H9 (cell line): ENCODE data around the gene CADM3. TPM values are rescaled to one million over a fixed set of nuclear protein-coding genes. Genes with fewer than 3 reads are reported as not detected.

ENCODE experiments used
- DNase-seq: peaks from one replicate; pipeline ENCODE4 v3.0.0-alpha.2; 2017
- H2AFZ ChIP-seq: one replicate; pipeline ENCODE4 v1.6.1; 2013; ENCODE audit warnings: mild to moderate bottlenecking, low read length, control low read depth, moderate library complexity
- H2AK5ac ChIP-seq: 2 replicates; pipeline ENCODE4 v1.6.1; 2013; ENCODE audit warnings: low read length, control low read depth, mixed read lengths; ENCODE audit not compliant: insufficient read length
- H2BK120ac ChIP-seq: one replicate; pipeline ENCODE4 v1.6.1; 2013; ENCODE audit warnings: low read depth, mild to moderate bottlenecking, low read length, control low read depth, inconsistent platforms; ENCODE audit not compliant: poor library complexity, severe bottlenecking
- H2BK12ac ChIP-seq: 2 replicates; pipeline ENCODE4 v1.6.1; 2013; ENCODE audit warnings: low read length, control low read depth, mixed read lengths, low read depth; ENCODE audit not compliant: insufficient read length
- H2BK15ac ChIP-seq: 2 replicates; pipeline ENCODE4 v1.6.1; 2013; ENCODE audit warnings: low read depth, low read length, control low read depth
- H2BK20ac ChIP-seq: one replicate; pipeline ENCODE4 v1.6.1; 2013; ENCODE audit warnings: low read depth, mild to moderate bottlenecking, low read length, control low read depth, inconsistent platforms; ENCODE audit not compliant: poor library complexity, severe bottlenecking
- H2BK5ac ChIP-seq: 2 replicates; pipeline ENCODE4 v1.6.1; 2013; ENCODE audit warnings: low read length, control low read depth, mixed read lengths; ENCODE audit not compliant: insufficient read length
- H3K14ac ChIP-seq: 2 replicates; pipeline ENCODE4 v1.6.1; 2013; ENCODE audit warnings: low read length, control low read depth; ENCODE audit not compliant: insufficient read depth
- H3K18ac ChIP-seq: 2 replicates; pipeline ENCODE4 v1.6.1; 2013; ENCODE audit warnings: low read depth, mild to moderate bottlenecking, mixed read lengths, low read length, control low read depth; ENCODE audit not compliant: insufficient read length
- H3K23ac ChIP-seq: 2 replicates; pipeline ENCODE4 v1.6.1; 2013; ENCODE audit warnings: low read length, control low read depth, mixed read lengths, low read depth; ENCODE audit not compliant: insufficient read length
- H3K23me2 ChIP-seq: 2 replicates; pipeline ENCODE4 v1.6.1; 2013; ENCODE audit warnings: low read depth, mild to moderate bottlenecking, mixed read lengths, low read length, control low read depth; ENCODE audit not compliant: insufficient read length, poor library complexity, severe bottlenecking
- H3K27ac ChIP-seq: 2 replicates; pipeline ENCODE4 v1.5.1; 2013; ENCODE audit warnings: low read length, control low read depth, mixed read lengths, low read depth; ENCODE audit not compliant: insufficient read length
- H3K27me3 ChIP-seq: 2 replicates; pipeline ENCODE4 v1.6.1; 2013; ENCODE audit warnings: low read length, control low read depth, inconsistent platforms; ENCODE audit not compliant: insufficient read depth
- H3K4ac ChIP-seq: 2 replicates; pipeline ENCODE4 v1.6.1; 2013; ENCODE audit warnings: low read depth, mild to moderate bottlenecking, control low read depth, inconsistent platforms, low read length, moderate library complexity
- H3K4me1 ChIP-seq: 2 replicates; pipeline ENCODE4 v1.6.1; 2013; ENCODE audit warnings: low read length, control low read depth, inconsistent platforms; ENCODE audit not compliant: insufficient read depth
- H3K4me2 ChIP-seq: 2 replicates; pipeline ENCODE4 v1.6.1; 2013; ENCODE audit warnings: low read length, control low read depth, mixed read lengths; ENCODE audit not compliant: insufficient read length, insufficient read depth
- H3K56ac ChIP-seq: 2 replicates; pipeline ENCODE4 v1.6.1; 2013; ENCODE audit warnings: low read depth, mild to moderate bottlenecking, mixed read lengths, low read length, control low read depth; ENCODE audit not compliant: insufficient read length
- H3K79me1 ChIP-seq: 2 replicates; pipeline ENCODE4 v1.6.1; 2013; ENCODE audit warnings: low read depth, mild to moderate bottlenecking, moderate library complexity, low read length, control low read depth, inconsistent platforms; ENCODE audit not compliant: insufficient read depth, poor library complexity, severe bottlenecking
- H3K79me2 ChIP-seq: 2 replicates; pipeline ENCODE4 v1.6.1; 2013; ENCODE audit warnings: low read length, control low read depth, inconsistent platforms; ENCODE audit not compliant: insufficient read depth
- H3K9ac ChIP-seq: 2 replicates; pipeline ENCODE4 v1.6.1; 2013; ENCODE audit warnings: low read length, control low read depth, mixed read lengths; ENCODE audit not compliant: insufficient read length; ENCODE audit errors: extremely low read depth
- H3K9me3 ChIP-seq: one replicate; pipeline ENCODE4 v1.6.1; 2013; ENCODE audit warnings: low read depth, low read length, inconsistent platforms; ENCODE audit not compliant: control insufficient read depth
- H3T11ph ChIP-seq: one replicate; pipeline ENCODE4 v1.6.1; 2013; ENCODE audit warnings: mild to moderate bottlenecking, low read length, control low read depth, inconsistent platforms
- H4K20me1 ChIP-seq: one replicate; pipeline ENCODE4 v1.6.1; 2013; ENCODE audit not compliant: control insufficient read depth, insufficient read length, insufficient read depth
- H4K5ac ChIP-seq: 2 replicates; pipeline ENCODE4 v1.6.1; 2013; ENCODE audit warnings: low read depth, mild to moderate bottlenecking, mixed read lengths, low read length, control low read depth; ENCODE audit not compliant: insufficient read length
- H4K8ac ChIP-seq: replicated peaks from 2 replicates; pipeline ENCODE4 v1.6.1; 2013; ENCODE audit warnings: low read length, control low read depth, mixed read lengths, low read depth; ENCODE audit not compliant: insufficient read length
- H4K91ac ChIP-seq: 2 replicates; pipeline ENCODE4 v1.6.1; 2013; ENCODE audit warnings: low read depth, mild to moderate bottlenecking, moderate library complexity, mixed read lengths, low read length, control low read depth; ENCODE audit not compliant: insufficient read length
- H3K27ac Mint-ChIP-seq, 3 experiments: 2 replicates in 2 of 3; 3 replicates in 1 of 3; pipeline ENCODE4 v1.8.0; 2020 to 2021; ENCODE audit warnings: mixed read lengths in 3 of 3, mild to moderate bottlenecking in 1 of 3, moderate library complexity in 1 of 3
- H3K27me3 Mint-ChIP-seq: 2 replicates; pipeline ENCODE4 v1.8.0; 2021; ENCODE audit warnings: low read depth, mild to moderate bottlenecking, moderate library complexity, mixed read lengths
- H3K36me3 Mint-ChIP-seq, 3 experiments: 2 replicates in 2 of 3; 3 replicates in 1 of 3; pipeline ENCODE4 v1.8.0; 2020 to 2021; ENCODE audit warnings: low read depth in 3 of 3, mixed read lengths in 3 of 3; ENCODE audit not compliant: insufficient read depth in 1 of 3
- H3K4me1 Mint-ChIP-seq, 2 experiments: 2 replicates each; pipeline ENCODE4 v1.8.0; 2020; ENCODE audit warnings: mixed read lengths in 2 of 2
- H3K4me3 Mint-ChIP-seq, 2 experiments: 2 replicates in 1 of 2; 3 replicates in 1 of 2; pipeline ENCODE4 v1.8.0; 2020 to 2021; ENCODE audit warnings: mild to moderate bottlenecking in 2 of 2, mixed read lengths in 2 of 2, moderate library complexity in 1 of 2
- H3K9me3 Mint-ChIP-seq, 2 experiments: 2 replicates in 1 of 2; 3 replicates in 1 of 2; pipeline ENCODE4 v1.8.0; 2020; ENCODE audit warnings: mild to moderate bottlenecking in 2 of 2, mixed read lengths in 2 of 2, moderate library complexity in 1 of 2
- WGBS: extraction: QIAGEN DNeasy Blood & Tissue Kit; methylation state at CpG from one replicate; pipeline ENCODE4 v1.1.7; 2013; ENCODE audit warnings: missing lambda C conversion rate, low lambda C conversion rate, mixed read lengths; ENCODE audit not compliant: insufficient read length; ENCODE audit errors: extremely low coverage; 5-methylcytosine and 5-hydroxymethylcytosine counted together
- total RNA-seq: library from RNA; stranded (reverse); gene quantifications from 2 replicates; pipeline ENCODE4 v1.2.1, GENCODE V29; 2021
- TF ChIP-seq, protein P1 (sequence below): fragments of 200-600 bp; sonication (generic); conservative IDR thresholded peaks from 3 replicates; pipeline ENCODE4 v1.8.0; 2021; ENCODE audit warnings: antibody characterized with exemption, mild to moderate bottlenecking

The CADM3 gene
- total RNA-seq, 1 experiment from 2014 or later: 5.6 TPM

DNA sequence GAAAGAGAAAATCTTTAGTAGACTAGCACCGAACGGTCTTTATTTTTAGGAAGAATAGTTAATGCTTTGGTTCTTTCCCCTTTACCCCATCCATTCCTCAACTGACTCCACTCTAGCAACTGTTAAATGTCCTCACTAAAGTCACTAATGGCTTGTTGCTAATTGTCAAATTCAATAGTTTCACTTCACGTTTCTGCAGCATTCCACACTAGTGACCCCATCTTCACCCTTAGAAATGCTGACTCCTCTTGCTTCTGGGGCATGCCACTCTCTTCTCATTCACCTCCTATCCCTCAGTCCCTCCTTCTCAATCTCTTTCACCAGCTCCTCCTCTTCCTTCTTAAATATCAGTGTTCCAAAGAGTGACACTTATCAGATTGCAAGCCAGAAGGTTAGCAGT is 19.4 kb upstream of the CADM3 start:
- Histone ChIP-seq H3K4me1 (no peaks in the 10 kb centered on the region), H3K9ac (no peak overlapping the region), H3K23me2 (no peaks in the 10 kb centered on the region), H2AK5ac (no peak overlapping the region), H3K79me2 (no peaks in the 10 kb centered on the region), H2AFZ (no peak overlapping the region), H2BK120ac (no peak overlapping the region), H3K79me1 (no peaks in the 10 kb centered on the region), H3K14ac (no peak overlapping the region), H4K91ac (no peak overlapping the region), H4K8ac (no peak overlapping the region), H3K23ac (no peak overlapping the region), H2BK20ac (no peak overlapping the region), H3T11ph (no peak overlapping the region), H3K4me2 (no peak overlapping the region), H3K4ac (no peak overlapping the region), H3K27ac (no peak overlapping the region), H2BK12ac (no peak overlapping the region), H2BK5ac (no peak overlapping the region), H3K56ac (no peak overlapping the region), H3K27me3 (no peaks in the 10 kb centered on the region), H4K5ac (no peak overlapping the region), H3K18ac (no peak overlapping the region), H3K9me3 (no peaks in the 10 kb centered on the region), H4K20me1 (no peaks in the 10 kb centered on the region), H2BK15ac (no peak overlapping the region)
- Mint-ChIP-seq H3K4me3 (no peak overlapping the region), H3K27ac (no peak overlapping the region), H3K36me3 (peaks cover 0 to 8% (median 6%) of the 10 kb centered on the region in 3 experiments; a peak in 5 of 7 replicates), H3K4me1 (no peaks in the 10 kb centered on the region; a peak in 1 of 4 replicates), H3K9me3 (peaks cover 20 to 22% of the 10 kb centered on the region in 2 experiments; a peak in 4 of 5 replicates), H3K27me3 (peaks cover 5% of the 10 kb centered on the region)
- TF ChIP-seq, protein P1, sequence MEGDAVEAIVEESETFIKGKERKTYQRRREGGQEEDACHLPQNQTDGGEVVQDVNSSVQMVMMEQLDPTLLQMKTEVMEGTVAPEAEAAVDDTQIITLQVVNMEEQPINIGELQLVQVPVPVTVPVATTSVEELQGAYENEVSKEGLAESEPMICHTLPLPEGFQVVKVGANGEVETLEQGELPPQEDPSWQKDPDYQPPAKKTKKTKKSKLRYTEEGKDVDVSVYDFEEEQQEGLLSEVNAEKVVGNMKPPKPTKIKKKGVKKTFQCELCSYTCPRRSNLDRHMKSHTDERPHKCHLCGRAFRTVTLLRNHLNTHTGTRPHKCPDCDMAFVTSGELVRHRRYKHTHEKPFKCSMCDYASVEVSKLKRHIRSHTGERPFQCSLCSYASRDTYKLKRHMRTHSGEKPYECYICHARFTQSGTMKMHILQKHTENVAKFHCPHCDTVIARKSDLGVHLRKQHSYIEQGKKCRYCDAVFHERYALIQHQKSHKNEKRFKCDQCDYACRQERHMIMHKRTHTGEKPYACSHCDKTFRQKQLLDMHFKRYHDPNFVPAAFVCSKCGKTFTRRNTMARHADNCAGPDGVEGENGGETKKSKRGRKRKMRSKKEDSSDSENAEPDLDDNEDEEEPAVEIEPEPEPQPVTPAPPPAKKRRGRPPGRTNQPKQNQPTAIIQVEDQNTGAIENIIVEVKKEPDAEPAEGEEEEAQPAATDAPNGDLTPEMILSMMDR: no peak
- DNase-seq: no peak
- no CpG with 5 or more reads among the region's 3 CpGs for WGBS
